Esophagus muscularis mucosa (tissue), 3 donors: ENCODE results near the gene ERI3.

Source experiments
- CTCF ChIP-seq, 3 experiments: fragments of 200-600 bp in 2 of 3; fragments of 450-650 bp in 1 of 3; sonication (generic) in 2 of 3; IDR thresholded peaks; one replicate each; pipeline ENCODE4 v1.5.1; 2017 to 2019; ENCODE audit warnings: antibody characterized with exemption in 3 of 3, mild to moderate bottlenecking in 2 of 3, moderate library complexity in 1 of 3
- POLR2A ChIP-seq: fragments of 450-650 bp; IDR thresholded peaks from one replicate; pipeline ENCODE4 v1.6.1; 2017; ENCODE audit warnings: antibody characterized with exemption, moderate library complexity, mild to moderate bottlenecking, low read depth

- TF ChIP-seq CTCF (IDR thresholded peaks at IDR 0.05) (no peak), POLR2A (no peak)
Observed at GRCh38 chr1:44261171-44261817, 93.8 kb downstream of the ERI3 start.
